HG03432 (cell line): Measurements from ENCODE around the gene SLC28A3.

Experiments used
- ATAC-seq: cut with Tn5 transposase; IDR thresholded peaks from one replicate; pipeline ENCODE4 v1.9.1; 2021; ENCODE audit warnings: mild to moderate bottlenecking, moderate library complexity; ENCODE audit not compliant: unreplicated experiment

Gene SLC28A3

DNA sequence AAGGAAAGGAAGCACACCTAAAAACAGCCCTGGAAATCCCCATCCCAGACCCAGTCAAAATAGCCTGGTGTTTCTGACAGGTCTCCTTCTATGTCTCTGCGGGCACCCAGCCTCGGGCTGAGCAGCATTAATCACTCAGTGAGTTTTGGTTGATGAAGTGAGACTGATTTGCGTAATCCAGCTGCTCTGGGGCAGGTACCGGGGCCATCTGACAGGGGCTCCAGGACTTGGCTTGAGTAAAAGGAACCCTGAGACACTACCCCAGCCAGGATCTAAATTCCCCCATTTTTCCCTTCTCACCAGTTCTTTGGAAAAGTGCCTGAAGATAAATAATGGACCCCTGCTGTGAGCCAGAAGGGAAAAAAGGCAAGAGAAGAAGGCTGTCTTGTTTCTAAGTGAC, 596 bp downstream of the SLC28A3 start:
- ATAC-seq: no peak

DNA sequence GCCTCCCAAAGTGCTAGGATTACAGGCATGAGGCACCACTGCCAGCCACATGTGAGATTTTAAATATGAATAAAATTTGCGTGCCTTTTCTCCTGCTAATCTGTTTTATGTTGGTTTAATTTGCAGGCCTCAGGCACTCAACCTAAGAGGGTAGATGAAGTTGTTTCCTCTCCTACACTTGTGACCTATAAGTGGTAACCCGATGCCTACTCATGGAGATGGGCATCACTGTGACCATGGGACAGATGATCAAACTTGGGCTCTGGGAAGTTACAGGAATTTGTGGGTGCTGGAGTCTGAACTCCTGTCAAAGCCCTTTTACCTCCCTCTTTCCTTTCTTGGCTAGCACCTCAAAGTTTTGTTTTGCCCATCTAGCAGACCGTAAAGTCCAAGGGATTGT, 1.1 kb downstream of the SLC28A3 start:
- no peak for ATAC-seq

DNA sequence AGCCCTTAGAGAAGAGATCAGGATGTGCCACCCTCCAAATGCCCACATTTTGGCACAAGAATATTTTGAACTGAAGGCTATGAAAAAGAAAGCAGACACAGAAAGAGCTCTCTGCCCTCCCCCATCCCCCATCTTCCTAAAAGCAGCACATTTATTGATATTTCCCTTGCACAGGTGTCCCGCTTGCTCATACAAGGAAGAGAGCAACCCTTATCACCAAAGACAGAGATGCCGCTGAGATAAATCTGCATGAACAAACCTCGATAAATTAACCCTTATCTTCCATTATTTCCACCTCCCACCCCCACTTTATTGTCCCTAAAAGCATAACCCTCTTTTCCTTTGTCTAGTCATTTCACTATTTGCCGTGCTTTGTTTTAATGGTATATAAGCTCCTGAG, 1.8 kb downstream of the SLC28A3 start:
- no peak for ATAC-seq

DNA sequence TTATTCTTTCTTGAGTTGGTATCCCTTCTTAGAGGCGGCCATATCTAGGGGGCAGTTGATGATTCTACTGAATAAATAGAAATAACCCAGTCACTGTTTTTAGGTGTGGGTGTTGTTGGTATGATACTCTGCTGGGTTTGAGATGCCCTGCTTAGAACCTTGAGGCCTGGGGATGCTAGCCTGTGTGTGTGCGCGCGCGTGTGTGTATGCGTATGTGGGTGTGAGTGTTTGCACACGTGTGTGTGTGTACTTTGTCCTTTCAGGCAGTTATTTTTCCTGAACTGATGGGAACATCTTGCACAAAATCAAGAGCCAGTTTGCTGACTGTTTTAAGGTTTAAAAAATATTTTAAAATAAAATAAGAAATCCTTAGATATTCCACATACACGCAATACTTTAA, 3.3 kb downstream of the SLC28A3 start:
- ATAC-seq: no peak

DNA sequence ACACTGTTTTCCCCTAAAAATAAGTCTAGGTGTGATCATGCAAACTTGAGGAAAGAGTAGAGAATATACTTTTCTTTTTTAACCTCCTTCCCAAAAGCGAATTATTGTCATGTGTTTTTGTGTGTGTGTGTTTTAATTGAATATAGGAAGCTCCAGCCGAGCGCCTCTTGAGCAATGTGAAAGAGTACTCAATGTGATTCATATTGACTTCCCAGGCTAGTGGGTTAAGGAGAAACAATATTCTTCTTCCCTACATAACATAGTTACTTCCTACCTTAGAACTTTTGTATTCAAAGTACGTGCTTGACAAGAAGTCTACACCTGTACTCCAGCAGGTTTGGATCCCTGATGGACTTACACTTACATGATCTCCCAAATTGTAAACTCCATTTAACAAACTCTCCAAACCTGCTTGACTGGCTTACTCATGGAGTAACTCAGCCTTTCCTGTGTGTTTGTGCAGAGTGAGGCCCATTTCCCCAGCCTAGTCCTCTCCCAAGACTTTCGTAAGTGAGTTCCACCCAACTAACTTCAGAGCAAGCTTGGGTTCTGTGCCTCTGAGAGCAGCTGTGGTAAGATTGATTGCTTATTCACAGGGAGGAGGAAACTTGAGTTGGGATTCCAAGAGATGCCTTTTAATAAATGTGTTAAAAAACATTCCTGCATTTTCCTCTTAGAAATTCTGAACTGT, 9.3 kb downstream of the SLC28A3 start:
- ATAC-seq: no peak

DNA sequence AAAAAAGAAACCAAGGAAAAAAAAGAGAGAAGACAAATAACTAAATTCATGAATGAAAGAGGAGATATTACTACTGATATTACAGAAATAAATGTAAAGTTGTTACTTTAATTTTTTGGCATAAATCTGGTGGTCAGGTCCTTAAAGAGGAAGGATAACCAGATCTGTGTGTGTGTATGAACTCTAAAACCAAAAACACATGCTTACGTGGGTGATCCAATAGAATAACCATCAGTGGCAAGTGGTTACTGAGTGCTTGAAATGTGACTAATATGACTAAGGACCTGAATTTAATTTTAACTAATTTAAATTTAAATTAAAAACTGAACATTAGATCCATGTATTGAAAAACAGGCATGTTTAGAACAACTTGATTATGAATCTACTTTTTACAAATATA, 10.3 kb downstream of the SLC28A3 start:
- no peak for ATAC-seq

DNA sequence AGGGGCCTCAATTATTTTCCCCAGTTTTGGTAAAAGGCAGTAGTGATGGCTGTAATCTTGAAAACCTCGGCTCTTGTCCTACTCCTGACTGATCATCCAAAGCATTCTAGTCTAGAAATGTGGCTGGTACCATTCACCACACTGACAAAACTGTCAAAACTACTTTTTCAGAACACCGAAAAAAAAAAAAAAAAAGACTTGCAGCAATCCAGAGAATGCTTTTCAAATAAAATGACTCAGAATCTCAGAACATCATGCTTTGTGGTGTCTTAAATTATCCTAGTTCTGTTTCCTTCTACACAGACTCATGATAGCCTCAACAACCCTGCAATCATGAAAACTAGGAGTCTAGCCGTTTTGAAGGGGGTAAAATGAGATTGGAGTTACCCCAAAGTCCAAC, 13.4 kb downstream of the SLC28A3 start:
- no peak for ATAC-seq

DNA sequence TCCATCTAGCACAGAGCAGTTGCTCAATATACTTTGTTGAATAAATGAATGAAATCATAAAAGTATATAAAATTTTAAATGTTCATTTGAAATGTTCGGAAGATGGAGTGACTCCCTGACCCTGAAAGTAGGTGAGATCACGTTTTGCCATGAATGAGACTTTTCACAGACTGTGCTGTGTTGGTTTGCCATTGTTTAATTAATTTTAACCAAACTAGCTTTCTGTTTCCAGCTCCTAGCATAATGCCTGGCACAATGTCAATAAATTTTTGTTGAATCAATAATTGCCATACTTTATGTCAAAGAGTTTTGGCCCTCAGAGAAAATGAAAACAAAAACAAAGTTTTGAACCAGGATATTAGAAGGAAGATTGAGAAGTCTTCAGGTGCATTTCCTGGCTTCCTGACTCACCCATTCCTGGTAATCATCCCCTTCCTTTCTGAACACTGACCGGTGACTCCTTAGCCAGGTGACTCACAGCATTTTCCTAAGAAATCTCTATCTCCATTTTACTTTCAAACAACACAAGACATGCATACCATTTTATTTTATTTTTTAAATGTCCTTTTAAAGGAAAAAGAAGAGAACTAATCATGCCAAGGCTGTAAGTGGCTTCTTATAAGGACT, 15.1 kb downstream of the SLC28A3 start:
- ATAC-seq: no peak

DNA sequence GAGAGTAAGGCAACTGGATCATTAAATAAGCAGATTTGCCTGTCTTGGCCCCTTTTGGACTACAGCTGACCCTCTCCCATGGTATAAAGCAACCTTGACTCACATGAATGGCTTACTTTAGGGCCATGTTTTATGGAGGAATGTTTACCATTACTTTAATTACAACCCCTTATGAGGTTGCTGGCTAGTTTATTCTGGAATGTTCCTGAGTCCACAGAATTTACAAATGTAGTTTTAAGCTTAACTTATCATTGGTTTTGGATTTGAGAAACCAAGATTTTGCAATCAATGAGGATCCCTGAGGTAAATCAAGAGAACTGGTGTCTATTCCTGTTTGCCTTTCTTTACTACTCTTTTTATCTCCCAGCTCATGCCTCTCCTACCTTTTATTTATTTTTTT, 15.7 kb downstream of the SLC28A3 start:
- no peak for ATAC-seq

DNA sequence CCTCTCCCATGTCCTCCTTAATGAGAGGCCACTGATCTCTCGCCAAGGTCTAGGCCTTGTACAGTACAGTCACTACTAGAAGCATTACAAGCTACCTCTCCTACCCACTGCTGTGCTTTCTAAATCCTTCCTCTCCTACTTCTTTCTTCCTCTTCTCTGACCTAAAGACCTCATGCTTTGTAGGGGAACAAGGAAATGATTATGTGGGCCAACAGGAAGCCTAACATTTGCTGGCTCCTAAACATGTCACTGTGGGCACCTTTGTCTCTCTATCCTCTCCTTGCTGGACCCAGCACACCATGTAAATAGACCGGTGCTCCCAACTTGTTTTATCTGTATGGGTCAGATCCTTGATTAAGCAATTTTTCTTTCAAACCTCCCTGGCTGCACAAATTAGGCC, 16.7 kb downstream of the SLC28A3 start:
- ATAC-seq: no peak

DNA sequence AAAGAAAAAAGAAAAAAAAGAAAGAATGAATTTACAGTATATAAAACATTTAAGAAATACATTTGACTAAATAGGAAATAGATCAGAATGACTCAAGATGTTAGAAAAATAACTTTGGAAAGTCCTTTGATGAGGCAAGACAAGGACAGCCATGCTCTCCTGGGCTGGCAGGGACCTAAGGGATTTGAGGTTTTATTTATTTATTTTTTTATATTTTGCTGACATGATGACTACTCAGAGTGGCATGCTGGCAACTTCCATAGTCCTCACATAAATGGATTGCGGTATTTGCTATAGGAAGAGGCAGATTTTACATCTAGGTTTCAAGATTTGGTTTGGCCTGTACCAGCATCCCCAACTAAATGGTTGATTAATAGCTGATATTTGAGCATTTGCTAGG, 17.7 kb downstream of the SLC28A3 start:
- no peak for ATAC-seq

DNA sequence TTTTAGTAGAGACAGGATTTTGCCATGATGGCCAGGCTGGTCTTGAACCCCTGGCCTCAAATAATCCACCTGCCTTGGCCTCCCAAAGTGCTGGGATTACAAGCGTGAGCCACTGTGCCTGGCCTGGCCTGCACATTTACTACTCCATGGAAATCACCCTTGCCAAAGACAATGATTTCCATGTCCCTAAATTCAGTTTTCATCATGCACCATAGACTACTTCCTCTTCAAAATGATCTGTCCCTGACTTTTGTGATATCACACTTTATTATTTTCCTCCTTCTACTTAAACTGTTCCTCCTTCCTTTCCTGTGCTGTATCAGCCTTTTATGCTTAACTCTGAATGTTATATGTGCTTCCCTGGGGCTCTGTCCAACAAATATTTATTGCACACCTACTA, 20.3 kb downstream of the SLC28A3 start:
- no peak for ATAC-seq

DNA sequence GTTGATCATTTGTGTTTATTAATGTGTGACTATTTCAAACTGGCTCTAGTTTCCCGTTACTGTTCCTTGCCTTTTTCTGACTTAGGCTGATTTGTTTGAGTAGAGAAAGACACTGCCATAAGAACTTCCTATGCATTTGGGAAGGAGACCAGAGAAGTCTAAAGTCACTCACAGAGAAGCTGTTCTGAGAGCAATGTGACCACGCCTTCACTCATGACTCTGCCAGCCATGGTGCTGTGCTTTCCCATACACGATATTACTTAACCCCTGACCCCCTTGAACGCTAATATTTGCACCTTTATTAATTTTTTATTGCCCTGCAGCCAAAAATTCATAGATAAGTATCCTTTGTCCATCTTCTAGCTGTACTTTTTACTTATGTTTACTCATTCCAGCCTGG, 20.9 kb downstream of the SLC28A3 start:
- no peak for ATAC-seq

DNA sequence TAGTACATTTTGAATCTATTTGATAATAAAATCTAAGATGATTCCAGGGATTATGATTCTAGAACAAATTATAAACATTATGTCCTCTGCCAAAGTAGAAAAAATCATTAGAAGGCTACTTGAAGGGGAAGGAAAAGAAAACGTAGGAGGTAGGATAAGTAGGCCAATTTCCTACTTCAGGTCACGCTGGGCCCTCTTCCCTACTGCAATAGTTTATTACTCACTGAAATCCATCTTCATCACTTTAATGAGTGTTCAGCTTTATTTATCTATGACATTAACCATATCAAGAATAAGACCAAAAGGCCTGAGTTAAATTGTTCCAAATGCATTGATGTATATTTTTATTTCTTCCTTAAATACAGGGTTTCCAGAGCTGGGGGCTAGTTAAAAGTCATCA, 21.6 kb downstream of the SLC28A3 start:
- no peak for ATAC-seq

DNA sequence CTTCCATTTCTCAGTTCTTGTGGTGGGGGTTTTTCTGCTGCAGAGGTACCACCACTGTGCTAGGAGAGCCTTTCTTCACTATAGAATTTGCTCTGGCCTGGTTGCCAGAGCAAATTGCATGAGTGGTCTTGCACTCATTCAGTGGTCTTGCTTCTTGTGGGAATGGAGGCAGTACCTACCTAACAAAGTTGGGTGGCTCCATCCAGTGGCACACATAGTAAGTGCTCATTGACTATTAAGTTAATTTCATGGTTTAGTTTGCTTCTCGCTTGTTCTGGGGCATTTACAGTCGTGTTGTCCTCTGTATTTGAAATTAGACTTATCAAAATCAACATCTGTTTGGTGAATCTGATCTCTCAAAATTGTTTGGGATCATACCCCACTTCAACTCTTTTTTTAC, 23.0 kb downstream of the SLC28A3 start:
- no peak for ATAC-seq

DNA sequence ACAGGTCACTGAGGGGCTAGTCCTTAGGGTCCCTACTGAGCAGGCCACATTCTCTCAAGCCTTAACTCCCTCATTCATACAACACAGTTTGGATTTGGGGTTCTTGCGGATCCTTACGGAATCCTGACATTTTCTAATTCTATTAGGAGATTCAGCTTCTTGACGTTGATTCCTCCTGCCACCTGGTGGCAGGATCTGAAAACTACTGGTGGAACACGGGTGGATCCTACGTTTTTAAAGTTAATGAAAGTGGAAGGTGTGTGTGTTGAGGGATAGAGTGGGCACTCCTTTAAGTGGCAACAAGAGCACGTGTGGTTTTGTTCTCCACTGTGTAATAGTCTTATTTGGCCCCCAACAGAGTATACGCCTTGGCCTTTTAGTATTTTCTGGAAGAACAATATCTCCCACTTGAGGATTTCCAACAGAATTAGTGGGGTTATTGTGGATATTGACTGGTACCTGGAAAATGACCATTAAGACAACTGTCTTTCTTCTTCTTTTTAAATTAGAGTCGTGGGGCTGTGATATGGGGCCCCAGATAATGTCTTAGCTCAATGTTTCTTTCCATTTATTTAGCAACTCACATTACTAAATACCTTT, 25.2 kb downstream of the SLC28A3 start:
- ATAC-seq: no peak

DNA sequence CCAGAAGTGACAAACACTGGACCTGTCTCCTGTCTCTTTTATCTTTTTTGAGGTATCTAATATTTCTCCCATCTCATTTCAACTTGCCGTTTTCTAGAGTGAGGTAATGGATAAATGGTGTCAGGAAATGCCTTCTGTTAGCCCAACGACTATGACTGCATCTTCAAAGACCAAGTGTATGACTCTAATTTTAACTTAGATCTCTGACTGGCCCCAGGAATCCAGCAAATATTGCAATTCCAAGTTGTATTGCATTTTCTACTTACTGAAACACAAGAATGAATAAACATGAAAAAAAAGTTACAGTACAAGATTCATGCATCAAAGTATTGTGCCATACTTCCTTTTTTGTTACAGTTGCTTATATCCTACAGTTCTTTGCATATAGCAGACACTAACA, 26.3 kb downstream of the SLC28A3 start:
- no peak for ATAC-seq

DNA sequence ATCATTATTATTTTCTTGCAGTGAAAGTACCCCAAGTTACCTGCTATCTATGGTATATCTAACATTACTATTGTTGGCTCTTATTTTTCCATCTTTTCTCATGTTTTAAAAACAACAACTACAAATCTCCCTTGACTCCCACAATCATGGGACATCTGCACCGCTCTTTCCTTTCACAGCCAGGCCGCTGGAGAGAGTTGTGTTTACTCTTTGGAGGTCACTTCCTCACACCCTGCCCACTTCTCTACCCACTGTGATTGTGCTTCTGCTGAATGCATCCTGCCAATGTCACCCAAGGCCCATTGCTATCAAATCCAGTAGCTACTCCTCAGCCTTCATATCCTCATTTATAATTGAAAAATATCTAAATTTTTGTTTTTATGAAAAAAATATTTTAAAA, 29.7 kb downstream of the SLC28A3 start:
- ATAC-seq: no peak

DNA sequence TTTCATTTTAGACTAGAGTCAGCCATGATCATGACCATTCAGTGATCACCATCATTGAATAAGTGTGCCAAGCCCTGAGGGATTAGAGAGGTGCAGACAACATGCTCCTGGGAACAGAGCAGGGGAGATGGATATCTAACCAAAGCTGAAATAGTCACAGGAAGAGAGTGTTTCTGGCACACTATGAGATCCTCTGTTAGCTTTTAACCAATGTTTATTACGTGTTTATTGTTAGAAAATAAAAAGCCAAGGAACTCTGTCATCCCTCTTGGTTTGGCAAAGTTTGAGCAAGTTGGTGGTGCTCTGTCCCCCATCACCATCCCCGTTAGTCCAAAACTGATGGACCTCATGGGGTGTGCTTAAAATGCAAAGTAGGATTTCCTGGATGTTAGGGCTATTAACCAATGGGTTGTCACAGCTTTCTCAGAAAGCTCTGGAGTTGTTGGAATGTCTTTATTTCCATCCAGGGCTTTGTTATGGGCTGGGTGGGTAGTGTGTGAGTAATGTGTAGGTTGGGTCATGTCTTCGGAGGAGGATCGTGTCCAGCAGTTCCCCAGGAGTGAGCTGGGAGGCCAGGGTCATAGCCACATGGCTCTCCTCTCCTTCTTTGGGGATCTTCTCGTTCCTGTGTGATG, 34.9 kb downstream of the SLC28A3 start:
- no peak for ATAC-seq

DNA sequence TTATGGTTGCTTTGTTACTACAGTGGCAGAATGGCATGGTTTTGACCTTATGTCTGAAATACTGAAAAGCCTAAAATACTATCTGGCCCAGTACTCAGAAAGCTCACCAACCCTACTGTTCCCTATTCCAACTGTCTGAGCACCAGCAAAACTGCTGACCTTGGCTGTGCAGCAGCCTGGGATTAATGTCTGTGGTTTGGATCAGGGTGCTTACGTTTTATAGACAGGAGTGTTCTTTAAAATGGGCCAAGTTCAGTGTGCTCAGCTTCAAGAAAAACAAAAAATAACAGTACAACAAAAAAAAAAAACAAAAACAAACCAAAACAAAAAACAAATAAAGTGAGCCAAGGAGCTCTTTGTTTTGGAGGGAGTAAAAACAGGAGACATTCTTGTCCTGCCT, 36.4 kb downstream of the SLC28A3 start:
- ATAC-seq: no peak

DNA sequence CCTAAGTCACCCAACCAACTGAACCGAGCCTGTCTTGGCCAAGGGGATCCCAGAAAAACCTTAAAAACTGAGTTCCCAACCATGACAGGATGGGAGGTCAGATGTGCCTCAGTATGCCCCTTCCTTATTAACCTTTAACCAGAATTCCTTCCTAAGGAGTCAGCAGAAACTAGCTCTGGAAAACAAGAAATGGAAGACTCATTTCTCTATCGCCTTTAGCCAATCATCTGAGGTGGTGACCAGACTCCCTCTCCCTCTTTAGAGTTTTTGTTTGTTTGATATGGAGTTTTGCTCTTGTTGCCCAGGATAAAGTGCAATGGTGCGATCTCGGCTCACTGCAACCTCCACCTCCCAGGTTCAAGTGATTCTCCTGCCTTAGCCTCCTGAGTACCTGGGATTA, 37.5 kb downstream of the SLC28A3 start:
- ATAC-seq: no peak

DNA sequence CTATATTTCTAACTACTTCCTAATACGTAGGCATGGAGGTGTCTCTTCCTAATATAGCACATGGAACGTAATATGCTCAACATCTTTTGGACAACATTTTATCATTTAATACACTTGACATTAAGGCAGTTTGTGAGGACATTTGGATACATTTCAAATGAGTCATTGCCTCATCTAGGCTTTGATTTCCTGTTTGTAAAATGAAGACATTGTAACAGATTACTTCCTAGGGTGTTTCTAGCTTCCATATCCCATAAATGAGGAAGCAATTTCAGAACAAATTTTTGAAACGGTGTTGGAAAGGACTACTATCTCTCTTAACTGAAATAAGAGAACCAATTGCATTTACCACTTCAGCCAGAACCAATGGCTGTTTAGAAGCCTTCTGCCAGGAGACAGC, 38.7 kb downstream of the SLC28A3 start:
- ATAC-seq: no peak
